ENCODE results near the gene ONECUT3.
"Not testable (repeated sequence)": the region's sequence is repeated elsewhere in the genome, so short reads cannot be mapped to it uniquely, and the experiment has no call there.

Gene ONECUT3

GRCh38 chr19:1754636-1755466 is 1.5 kb downstream of the ONECUT3 start:
- H3K4me3 ChIP-seq (ENCODE audit: low read length): no peak overlapping the region

GRCh38 chr19:1755467-1756171 is 2.3 kb downstream of the ONECUT3 start:
- H3K4me3 ChIP-seq (ENCODE audit: low read length): no peak overlapping the region
- no peak overlapping the region for H3K9ac ChIP-seq (ENCODE audit: low read length)
- no peak overlapping the region for H3K27ac ChIP-seq (ENCODE audit: low read depth, low read length)
- H3K27me3 ChIP-seq (ENCODE audit: control insufficient read depth, insufficient read depth, low read length): peaks cover 65% of the 10 kb centered on the region
- H3K4me1 ChIP-seq (ENCODE audit: control insufficient read depth, insufficient read depth, low read length): no peaks in the 10 kb centered on the region
- no peaks in the 10 kb centered on the region for H3K36me3 ChIP-seq (ENCODE audit: control insufficient read depth, insufficient read depth, low read length)

More at GRCh38 chr19:1754636-1755466, 1.5 kb downstream of the ONECUT3 start:
- Histone ChIP-seq H3K27me3 (ENCODE audit: control insufficient read depth, insufficient read depth, low read length) (peaks cover 70% of the 10 kb centered on the region), H3K36me3 (ENCODE audit: control insufficient read depth, insufficient read depth, low read length) (no peaks in the 10 kb centered on the region), H3K9ac (ENCODE audit: low read length) (no peak overlapping the region), H3K27ac (ENCODE audit: low read depth, low read length) (no peak overlapping the region), H3K4me1 (ENCODE audit: control insufficient read depth, insufficient read depth, low read length) (no peaks in the 10 kb centered on the region)

GRCh38 chr19:1756264-1756663 is 3.0 kb downstream of the ONECUT3 start:
- H3K27ac ChIP-seq (ENCODE audit: low read depth, low read length): no peak overlapping the region
- H3K27me3 ChIP-seq (ENCODE audit: control insufficient read depth, insufficient read depth, low read length): peaks cover 61% of the 10 kb centered on the region
- no peaks in the 10 kb centered on the region for H3K4me1 ChIP-seq (ENCODE audit: control insufficient read depth, insufficient read depth, low read length)
- no peak overlapping the region for H3K4me3 ChIP-seq (ENCODE audit: low read length)
- no peaks in the 10 kb centered on the region for H3K36me3 ChIP-seq (ENCODE audit: control insufficient read depth, insufficient read depth, low read length)
- no peak overlapping the region for H3K9ac ChIP-seq (ENCODE audit: low read length)

- Histone ChIP-seq H3K9ac (ENCODE audit: low read length) (no peak overlapping the region), H3K4me1 (ENCODE audit: control insufficient read depth, insufficient read depth, low read length) (no peaks in the 10 kb centered on the region), H3K36me3 (ENCODE audit: control insufficient read depth, insufficient read depth, low read length) (no peaks in the 10 kb centered on the region), H3K4me3 (ENCODE audit: low read length) (no peak overlapping the region), H3K27ac (ENCODE audit: low read depth, low read length) (no peak overlapping the region), H3K27me3 (ENCODE audit: control insufficient read depth, insufficient read depth, low read length) (peaks cover 61% of the 10 kb centered on the region)
Observed at GRCh38 chr19:1756705-1757465, 3.6 kb downstream of the ONECUT3 start.

GRCh38 chr19:1757468-1758230 is 4.3 kb downstream of the ONECUT3 start:
- Histone ChIP-seq H3K36me3 (ENCODE audit: control insufficient read depth, insufficient read depth, low read length) (no peaks in the 10 kb centered on the region), H3K27me3 (ENCODE audit: control insufficient read depth, insufficient read depth, low read length) (peaks cover 58% of the 10 kb centered on the region), H3K9ac (ENCODE audit: low read length) (no peak overlapping the region)

GRCh38 chr19:1758231-1758577 is 4.9 kb downstream of the ONECUT3 start:
- no peak overlapping the region for H3K27ac ChIP-seq (ENCODE audit: low read depth, low read length)
- H3K27me3 ChIP-seq (ENCODE audit: control insufficient read depth, insufficient read depth, low read length): peaks cover 58% of the 10 kb centered on the region
- H3K36me3 ChIP-seq (ENCODE audit: control insufficient read depth, insufficient read depth, low read length): no peaks in the 10 kb centered on the region
- H3K9ac ChIP-seq (ENCODE audit: low read length): no peak overlapping the region
- H3K4me1 ChIP-seq (ENCODE audit: control insufficient read depth, insufficient read depth, low read length): no peaks in the 10 kb centered on the region
- no peak overlapping the region for H3K4me3 ChIP-seq (ENCODE audit: low read length)

More at GRCh38 chr19:1757468-1758230, 4.3 kb downstream of the ONECUT3 start:
- no peak overlapping the region for H3K27ac ChIP-seq (ENCODE audit: low read depth, low read length)
- no peak overlapping the region for H3K4me3 ChIP-seq (ENCODE audit: low read length)
- H3K4me1 ChIP-seq (ENCODE audit: control insufficient read depth, insufficient read depth, low read length): no peaks in the 10 kb centered on the region

- no peaks in the 10 kb centered on the region for H3K36me3 ChIP-seq (ENCODE audit: control insufficient read depth, insufficient read depth, low read length)
- H3K27me3 ChIP-seq (ENCODE audit: control insufficient read depth, insufficient read depth, low read length): peaks cover 65% of the 10 kb centered on the region
- H3K4me1 ChIP-seq (ENCODE audit: control insufficient read depth, insufficient read depth, low read length): no peaks in the 10 kb centered on the region
- H3K9ac ChIP-seq (ENCODE audit: low read length): no peak overlapping the region
- no peak overlapping the region for H3K4me3 ChIP-seq (ENCODE audit: low read length)
- no peak overlapping the region for H3K27ac ChIP-seq (ENCODE audit: low read depth, low read length)
Observed at GRCh38 chr19:1758959-1759903, 5.9 kb downstream of the ONECUT3 start.

- Histone ChIP-seq H3K36me3 (ENCODE audit: control insufficient read depth, insufficient read depth, low read length) (no peaks in the 10 kb centered on the region), H3K4me3 (ENCODE audit: low read length) (no peak overlapping the region), H3K27ac (ENCODE audit: low read depth, low read length) (no peak overlapping the region), H3K4me1 (ENCODE audit: control insufficient read depth, insufficient read depth, low read length) (no peaks in the 10 kb centered on the region), H3K9ac (ENCODE audit: low read length) (no peak overlapping the region), H3K27me3 (ENCODE audit: control insufficient read depth, insufficient read depth, low read length) (peaks cover 67% of the 10 kb centered on the region)
Observed at GRCh38 chr19:1760020-1760419, 6.7 kb downstream of the ONECUT3 start.

GRCh38 chr19:1760786-1761527 is 7.7 kb downstream of the ONECUT3 start:
- not testable (repeated sequence) for H3K4me3 ChIP-seq (ENCODE audit: low read length); H3K4me1 ChIP-seq (ENCODE audit: control insufficient read depth, insufficient read depth, low read length); H3K9ac ChIP-seq (ENCODE audit: low read length); H3K27ac ChIP-seq (ENCODE audit: low read depth, low read length); H3K36me3 ChIP-seq (ENCODE audit: control insufficient read depth, insufficient read depth, low read length)
- peaks cover 69% of the 10 kb centered on the region for H3K27me3 ChIP-seq (ENCODE audit: control insufficient read depth, insufficient read depth, low read length)

GRCh38 chr19:1761528-1762242 is 8.4 kb downstream of the ONECUT3 start:
- Histone ChIP-seq H3K4me1 (ENCODE audit: control insufficient read depth, insufficient read depth, low read length) (no peaks in the 10 kb centered on the region), H3K27me3 (ENCODE audit: control insufficient read depth, insufficient read depth, low read length) (peaks cover 71% of the 10 kb centered on the region), H3K4me3 (ENCODE audit: low read length) (no peak overlapping the region), H3K9ac (ENCODE audit: low read length) (no peak overlapping the region), H3K36me3 (ENCODE audit: control insufficient read depth, insufficient read depth, low read length) (no peaks in the 10 kb centered on the region), H3K27ac (ENCODE audit: low read depth, low read length) (no peak overlapping the region)
